ENCODE measurements around the gene METTL6. TPM values are rescaled to one million over a fixed set of nuclear protein-coding genes. Genes with fewer than 3 reads are reported as not detected.

METTL6 gene
- total and polyA plus RNA-seq, 2 of the 4 experiments (the other 2 are of a cell fraction), result 15.4 to 21.5 TPM

DNA sequence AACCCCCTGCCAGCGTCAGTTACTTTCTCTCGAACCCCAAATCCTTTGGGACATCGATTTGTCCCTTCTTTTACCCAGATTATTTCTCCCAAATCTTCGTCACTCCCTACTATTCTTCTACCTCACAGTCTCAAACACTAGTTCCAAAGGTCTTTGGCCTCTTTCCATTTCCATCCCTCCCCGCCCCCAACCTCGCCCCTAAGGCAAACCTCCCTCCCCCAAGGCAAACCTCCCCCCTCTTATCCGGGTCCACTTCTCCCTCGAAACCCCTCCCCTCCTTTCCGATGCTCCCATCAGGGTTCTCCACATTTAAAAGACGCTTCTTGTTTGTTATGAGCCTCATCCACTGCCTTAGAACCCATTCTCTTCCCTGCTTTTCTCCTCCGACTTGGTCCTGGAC is 637 bp upstream of the METTL6 start:
- Histone ChIP-seq H3K4me1 (ENCODE audit: control insufficient read depth, insufficient read depth, low read length) (peaks cover 1% of the 10 kb centered on the region; the same call in 1 of the 2 replicates), H3K4me3 (ENCODE audit: insufficient read depth, low read depth, low read length) (peak overlapping the region; percentile 92), H4K5ac (ENCODE audit: low read depth, low read length) (peak overlapping the region; percentile 38), H2AK5ac (ENCODE audit: low read depth, low read length) (0 out of 2 replicates have a peak overlapping the region, but pooled peaks have one; percentile 8), H3K14ac (replicated peaks; ENCODE audit: low read depth, low read length) (peak overlapping the region; percentile 19; the same call in 1 of the 2 replicates), H3K56ac (ENCODE audit: extremely low read depth, insufficient read depth, low read length) (peak overlapping the region; percentile 55; the same call in 1 of the 2 replicates), H3K79me1 (ENCODE audit: low read depth in 1 of 2, low read length in 2 of 2) (peaks cover 34 to 60% of the 10 kb centered on the region in 2 experiments), H3K23ac (ENCODE audit: low read depth, low read length) (peak overlapping the region; percentile 85), H2BK120ac (ENCODE audit: low read depth, low read length) (no peak overlapping the region), H3K27me3 (ENCODE audit: control insufficient read depth, insufficient read depth, low read length) (no peaks in the 10 kb centered on the region), H2BK20ac (ENCODE audit: low read depth, low read length) (no peak overlapping the region), H2BK5ac (ENCODE audit: low read depth, low read length, poor library complexity, severe bottlenecking) (peak overlapping the region; percentile 69), H3K27ac (ENCODE audit: insufficient read depth, low read length) (peak overlapping the region; percentile 77), H3K4ac (ENCODE audit: low read depth, low read length) (peak overlapping the region; percentile 69), H3K4me2 (ENCODE audit: low read depth, low read length) (peak overlapping the region; percentile 99), H2AFZ (replicated peaks; ENCODE audit: low read length, poor library complexity) (peak overlapping the region; percentile 98), H4K20me1 (ENCODE audit: insufficient read depth, low read length) (peaks cover 16% of the 10 kb centered on the region), H3K9ac (ENCODE audit: low read depth, low read length) (peak overlapping the region; percentile 84), H4K8ac (ENCODE audit: low read depth in 2 of 2, low read length in 2 of 2) (peak overlapping the region; percentile 58 to 96; a peak in 3 of 4 replicates), H2BK15ac (ENCODE audit: low read depth, low read length) (no peak overlapping the region), H3K9me1 (ENCODE audit: insufficient read depth, low read length) (peaks cover 11% of the 10 kb centered on the region), H3K18ac (ENCODE audit: low read depth, low read length) (no peak overlapping the region), H3K9me3 (ENCODE audit: control insufficient read depth, insufficient read depth, low read length) (no peaks in the 10 kb centered on the region), H3K36me3 (ENCODE audit: control insufficient read depth, insufficient read depth, low read length) (peaks cover 12% of the 10 kb centered on the region), H2AK9ac (replicated peaks; ENCODE audit: low read depth, low read length, poor library complexity) (peak overlapping the region; percentile 90), H4K91ac (ENCODE audit: insufficient read depth, low read depth, low read length) (0 out of 2 replicates have a peak overlapping the region, but pooled peaks have one; percentile 40)
- ATAC-seq (ENCODE audit: low read depth) (peak; percentile 3), DNase-seq (no peak)
- ChIA-PET CTCF (no interaction called here), POLR2A (ENCODE audit: unreplicated experiment) (no interaction called here)
- no TSS peak for BruUV-seq (replicated peaks)
- 2% methylated on average over 10 of the region's 11 CpGs; no CpG with 5 or more reads in 1 of the 2 experiments for WGBS, 2 experiments (ENCODE audit: extremely low coverage in 2 of 2, insufficient read length in 1 of 2)
- TF ChIP-seq MAZ (IDR thresholded peaks at IDR 0.05; ENCODE audit: borderline replicate concordance, low read depth, low read length), result no peak
- TF ChIP-seq, protein P1, sequence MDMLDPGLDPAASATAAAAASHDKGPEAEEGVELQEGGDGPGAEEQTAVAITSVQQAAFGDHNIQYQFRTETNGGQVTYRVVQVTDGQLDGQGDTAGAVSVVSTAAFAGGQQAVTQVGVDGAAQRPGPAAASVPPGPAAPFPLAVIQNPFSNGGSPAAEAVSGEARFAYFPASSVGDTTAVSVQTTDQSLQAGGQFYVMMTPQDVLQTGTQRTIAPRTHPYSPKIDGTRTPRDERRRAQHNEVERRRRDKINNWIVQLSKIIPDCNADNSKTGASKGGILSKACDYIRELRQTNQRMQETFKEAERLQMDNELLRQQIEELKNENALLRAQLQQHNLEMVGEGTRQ (IDR thresholded peaks at IDR 0.05; ENCODE audit: low read depth, low read length), result no peak
- no peak for TF ChIP-seq SMC3 (IDR thresholded peaks at IDR 0.05; ENCODE audit: low read depth, low read length)
- TF ChIP-seq MXI1 (IDR thresholded peaks at IDR 0.05; ENCODE audit: borderline replicate concordance, low read depth, low read length), result no peak
- TF ChIP-seq, protein P2, sequence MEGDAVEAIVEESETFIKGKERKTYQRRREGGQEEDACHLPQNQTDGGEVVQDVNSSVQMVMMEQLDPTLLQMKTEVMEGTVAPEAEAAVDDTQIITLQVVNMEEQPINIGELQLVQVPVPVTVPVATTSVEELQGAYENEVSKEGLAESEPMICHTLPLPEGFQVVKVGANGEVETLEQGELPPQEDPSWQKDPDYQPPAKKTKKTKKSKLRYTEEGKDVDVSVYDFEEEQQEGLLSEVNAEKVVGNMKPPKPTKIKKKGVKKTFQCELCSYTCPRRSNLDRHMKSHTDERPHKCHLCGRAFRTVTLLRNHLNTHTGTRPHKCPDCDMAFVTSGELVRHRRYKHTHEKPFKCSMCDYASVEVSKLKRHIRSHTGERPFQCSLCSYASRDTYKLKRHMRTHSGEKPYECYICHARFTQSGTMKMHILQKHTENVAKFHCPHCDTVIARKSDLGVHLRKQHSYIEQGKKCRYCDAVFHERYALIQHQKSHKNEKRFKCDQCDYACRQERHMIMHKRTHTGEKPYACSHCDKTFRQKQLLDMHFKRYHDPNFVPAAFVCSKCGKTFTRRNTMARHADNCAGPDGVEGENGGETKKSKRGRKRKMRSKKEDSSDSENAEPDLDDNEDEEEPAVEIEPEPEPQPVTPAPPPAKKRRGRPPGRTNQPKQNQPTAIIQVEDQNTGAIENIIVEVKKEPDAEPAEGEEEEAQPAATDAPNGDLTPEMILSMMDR (conservative IDR thresholded peaks at IDR 0.05; ENCODE audit: low read depth, low read length), result no peak
- TF ChIP-seq RCOR1 (IDR thresholded peaks at IDR 0.05; ENCODE audit: insufficient replicate concordance, low read length), result no peak
- TF ChIP-seq CEBPB (IDR thresholded peaks at IDR 0.05; ENCODE audit: low read depth, low read length), result no peak
- TF ChIP-seq BHLHE40 (IDR thresholded peaks at IDR 0.05; ENCODE audit: low read depth, low read length), result no peak
- TF ChIP-seq, protein P3, sequence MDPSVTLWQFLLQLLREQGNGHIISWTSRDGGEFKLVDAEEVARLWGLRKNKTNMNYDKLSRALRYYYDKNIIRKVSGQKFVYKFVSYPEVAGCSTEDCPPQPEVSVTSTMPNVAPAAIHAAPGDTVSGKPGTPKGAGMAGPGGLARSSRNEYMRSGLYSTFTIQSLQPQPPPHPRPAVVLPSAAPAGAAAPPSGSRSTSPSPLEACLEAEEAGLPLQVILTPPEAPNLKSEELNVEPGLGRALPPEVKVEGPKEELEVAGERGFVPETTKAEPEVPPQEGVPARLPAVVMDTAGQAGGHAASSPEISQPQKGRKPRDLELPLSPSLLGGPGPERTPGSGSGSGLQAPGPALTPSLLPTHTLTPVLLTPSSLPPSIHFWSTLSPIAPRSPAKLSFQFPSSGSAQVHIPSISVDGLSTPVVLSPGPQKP (IDR thresholded peaks at IDR 0.05; ENCODE audit: borderline replicate concordance, low read depth, low read length), result no peak
- TF ChIP-seq POLR2A (IDR thresholded peaks at IDR 0.05; ENCODE audit: low read depth, low read length), result no peak
- no peak for TF ChIP-seq FOS (IDR thresholded peaks at IDR 0.05; ENCODE audit: low read depth, low read length)
- no peak for TF ChIP-seq RFX5 (IDR thresholded peaks at IDR 0.05; ENCODE audit: low read depth, low read length)
- TF ChIP-seq MAFK (IDR thresholded peaks at IDR 0.05; ENCODE audit: low read depth, low read length), result no peak
- no peak for TF ChIP-seq CHD1 (IDR thresholded peaks at IDR 0.05; ENCODE audit: low read depth, low read length)
- TF ChIP-seq NFE2L2 (IDR thresholded peaks at IDR 0.05; ENCODE audit: low read depth, low read length), result no peak
- no peak for TF ChIP-seq RAD21 (IDR thresholded peaks at IDR 0.05; ENCODE audit: low read length)
- dilution Hi-C loops (cut with HindIII; ENCODE audit: low sequenced_read_pairs, unreplicated experiment), result no loop called here
- intact Hi-C loops (cut with micrococcal nuclease), result loop anchor here (2.0 to 5.0 kb wide), 3 partner anchors 129 to 384 kb away; no protein-coding TSS in a partner anchor
- in situ Hi-C loops (cut with MboI; ENCODE audit: low sequenced_read_pairs), result no loop called here
